DND-41 (cell line): ENCODE results near the gene RHOT2.

ENCODE experiments used
- ATAC-seq: fragments of 200-7000 bp; cut with Tn5 transposase; 3 replicates; pipeline ENCODE4 v1.9.1; 2021; ENCODE audit warnings: low read depth; ENCODE audit not compliant: insufficient read depth
- DNase-seq: peaks from one replicate; pipeline ENCODE4 v3.0.0-alpha.2; 2020
- H2AFZ ChIP-seq: 2 replicates; pipeline ENCODE4 v1.6.0; 2012; ENCODE audit warnings: low read depth, low read length
- H3K27ac ChIP-seq: 2 replicates; pipeline ENCODE4 v1.5.1; 2012; ENCODE audit warnings: low read length, inconsistent platforms
- H3K27me3 ChIP-seq: fragments of 200-600 bp; sonication (generic); 2 replicates; pipeline ENCODE4 v1.6.0; 2012; ENCODE audit warnings: low read length, mild to moderate bottlenecking, inconsistent platforms; ENCODE audit not compliant: insufficient read depth, poor library complexity
- H3K36me3 ChIP-seq: 2 replicates; pipeline ENCODE4 v1.5.1; 2012; ENCODE audit warnings: low read length, inconsistent platforms; ENCODE audit not compliant: insufficient read depth
- H3K4me1 ChIP-seq: 2 replicates; pipeline ENCODE4 v1.5.1; 2012; ENCODE audit warnings: mild to moderate bottlenecking, low read length; ENCODE audit not compliant: insufficient read depth
- H3K4me2 ChIP-seq: 2 replicates; pipeline ENCODE4 v1.6.0; 2012; ENCODE audit warnings: mild to moderate bottlenecking, moderate library complexity, low read length, inconsistent platforms; ENCODE audit not compliant: insufficient read depth
- H3K4me3 ChIP-seq, 2 experiments: fragments of 200-600 bp in 1 of 2; shearing (Covaris generic) in 1 of 2; 2 replicates each; pipeline ENCODE4 v1.5.1; 2012 to 2016; ENCODE audit warnings: inconsistent platforms in 2 of 2, low read length in 2 of 2, mild to moderate bottlenecking in 2 of 2, low read depth in 1 of 2, moderate library complexity in 1 of 2
- H3K79me2 ChIP-seq: 2 replicates; pipeline ENCODE4 v1.6.0; 2012; ENCODE audit warnings: low read length, inconsistent platforms; ENCODE audit not compliant: insufficient read depth
- H3K9ac ChIP-seq: 2 replicates; pipeline ENCODE4 v1.6.0; 2012; ENCODE audit warnings: low read depth, mild to moderate bottlenecking, inconsistent platforms, low read length, moderate library complexity
- H3K9me3 ChIP-seq: 2 replicates; pipeline ENCODE4 v1.5.1; 2012; ENCODE audit warnings: low read length, moderate library complexity, mild to moderate bottlenecking, inconsistent platforms; ENCODE audit not compliant: insufficient read depth, severe bottlenecking
- H4K20me1 ChIP-seq: 2 replicates; pipeline ENCODE4 v1.6.0; 2012; ENCODE audit warnings: low read length; ENCODE audit not compliant: insufficient read depth
- CTCF ChIP-seq: IDR thresholded peaks from 2 replicates; pipeline ENCODE4 v1.5.1; 2012; ENCODE audit warnings: borderline replicate concordance, low read length, moderate library complexity, mild to moderate bottlenecking; ENCODE audit not compliant: poor library complexity, severe bottlenecking; ENCODE audit errors: extremely low read depth
- EZH2 ChIP-seq: IDR thresholded peaks from 3 replicates; pipeline ENCODE4 v1.6.1; 2012; ENCODE audit warnings: borderline replicate concordance, low read depth, mild to moderate bottlenecking, moderate library complexity, low read length, inconsistent platforms; ENCODE audit not compliant: severe bottlenecking

Gene RHOT2

GRCh38 chr16:638836-639235 lies 29.1 kb upstream of the RHOT2 start:
- no peak overlapping the region for H3K9ac ChIP-seq
- H4K20me1 ChIP-seq: peaks cover 16% of the 10 kb centered on the region
- no peak overlapping the region for H2AFZ ChIP-seq
- no peak for TF ChIP-seq EZH2
- H3K79me2 ChIP-seq: peaks cover 23% of the 10 kb centered on the region
- H3K36me3 ChIP-seq: peaks cover 10% of the 10 kb centered on the region
- no peak overlapping the region for H3K27ac ChIP-seq
- H3K4me2 ChIP-seq: no peak overlapping the region
- DNase-seq: no peak
- H3K4me1 ChIP-seq: peaks cover 48% of the 10 kb centered on the region
- H3K9me3 ChIP-seq: no peaks in the 10 kb centered on the region
- ATAC-seq: no peak
- H3K4me3 ChIP-seq: no peak overlapping the region
- no peaks in the 10 kb centered on the region for H3K27me3 ChIP-seq

- TF ChIP-seq EZH2 (no peak), CTCF (no peak)
- Histone ChIP-seq H3K4me3 (no peak overlapping the region), H3K27me3 (no peaks in the 10 kb centered on the region), H3K27ac (no peak overlapping the region), H3K4me1 (peaks cover 30% of the 10 kb centered on the region), H4K20me1 (no peaks in the 10 kb centered on the region), H3K79me2 (peaks cover 6% of the 10 kb centered on the region), H3K9me3 (no peaks in the 10 kb centered on the region), H3K9ac (no peak overlapping the region), H3K4me2 (no peak overlapping the region; the same call in 1 of the 2 replicates), H2AFZ (no peak overlapping the region), H3K36me3 (peaks cover 3% of the 10 kb centered on the region; the same call in 1 of the 2 replicates)
- DNase-seq (no peak), ATAC-seq (no peak)
These were observed 27.3 kb upstream of the RHOT2 start for GRCh38 chr16:640614-641013.

- Histone ChIP-seq H4K20me1 (no peaks in the 10 kb centered on the region), H3K36me3 (no peaks in the 10 kb centered on the region), H3K27me3 (no peaks in the 10 kb centered on the region), H3K79me2 (0 out of 2 replicates have a peak, but pooled peaks cover 1% of the 10 kb centered on the region), H3K4me3 (peak within 1 kb of the TSS; percentile 28 to 63; a peak in 3 of 4 replicates), H3K9me3 (no peaks in the 10 kb centered on the region), H3K4me1 (peaks cover 29% of the 10 kb centered on the region), H3K4me2 (peak within 1 kb of the TSS; percentile 80), H3K9ac (peak within 1 kb of the TSS; percentile 57), H2AFZ (peak within 1 kb of the TSS; percentile 49), H3K27ac (no peak within 1 kb of the TSS)
- ATAC-seq: peak; percentile 26; the same call in 1 of the 3 replicates
- peak; percentile 49 for DNase-seq
- no peak for TF ChIP-seq EZH2
- TF ChIP-seq CTCF: no peak
These were observed 26.4 kb upstream of the RHOT2 start, which contains the start of gene MCRIP2 for GRCh38 chr16:641326-642188. Gene MCRIP2 (plus strand): TSS chr16:641828. CDS start chr16:641992, 164 bp downstream.
